Bone marrow (tissue), 2 donors: Measurements from ENCODE around the gene BOC.

Experiments used
- DNase-seq, 2 donors: peaks; one replicate each; lab custom pipeline; 2025; lab: John Stamatoyannopoulos, UW

BOC gene

GRCh38 chr3:113287803-113288648 lies 76.7 kb downstream of the BOC start:
- peak; percentile 5 to 36 for DNase-seq

- no peak for DNase-seq
Measured at GRCh38 chr3:113288881-113289280, 77.5 kb downstream of the BOC start.

GRCh38 chr3:113291572-113291971 lies 80.2 kb downstream of the BOC start:
- DNase-seq = no peak

- DNase-seq = no peak
Measured at GRCh38 chr3:113292933-113293332, 81.6 kb downstream of the BOC start.

- DNase-seq = no peak
Measured at GRCh38 chr3:113293348-113293747, 82.0 kb downstream of the BOC start.

GRCh38 chr3:113295463-113295862 lies 84.1 kb downstream of the BOC start:
- DNase-seq = no peak

GRCh38 chr3:113297287-113297686 lies 85.9 kb downstream of the BOC start:
- no peak for DNase-seq

- no peak for DNase-seq
Measured at GRCh38 chr3:113297841-113298240, 86.5 kb downstream of the BOC start.

GRCh38 chr3:113300596-113300995 lies 89.2 kb downstream of the BOC start:
- no peak for DNase-seq

- DNase-seq = no peak
Measured at GRCh38 chr3:113304102-113304501, 92.7 kb downstream of the BOC start.

GRCh38 chr3:113304856-113305540 lies 93.6 kb downstream of the BOC start:
- no peak for DNase-seq

- no peak for DNase-seq
Measured at GRCh38 chr3:113310960-113311359, 99.6 kb downstream of the BOC start.

- DNase-seq = no peak
Measured at GRCh38 chr3:113312416-113312815, 101.1 kb downstream of the BOC start.

GRCh38 chr3:113314923-113315322 lies 103.6 kb downstream of the BOC start:
- DNase-seq = no peak

GRCh38 chr3:113329757-113330156 lies 118.4 kb downstream of the BOC start:
- no peak for DNase-seq

GRCh38 chr3:113330742-113331141 lies 119.4 kb downstream of the BOC start:
- DNase-seq = no peak

GRCh38 chr3:113331187-113331586 lies 119.8 kb downstream of the BOC start:
- DNase-seq = no peak
